Mesenchymal stem cell (in vitro differentiated cells and primary cell): ENCODE results near the gene GPR158.
A peak's percentile ranks its signal among the peaks of the same experiment; 100 is the strongest.

ENCODE experiments used
- DNase-seq: peaks from one replicate; pipeline ENCODE4 v3.0.0-alpha.2; 2013
- H2AFZ ChIP-seq: one replicate; pipeline ENCODE4 v1.6.1; 2013; ENCODE audit warnings: low read depth, mild to moderate bottlenecking, control low read depth, inconsistent platforms, low read length, moderate library complexity
- H2AK5ac ChIP-seq: 2 replicates; pipeline ENCODE4 v1.6.1; 2013; ENCODE audit warnings: low read length, moderate library complexity, mild to moderate bottlenecking, inconsistent platforms; ENCODE audit not compliant: severe bottlenecking
- H2BK120ac ChIP-seq: one replicate; pipeline ENCODE4 v1.6.1; 2013; ENCODE audit warnings: low read depth, mild to moderate bottlenecking, inconsistent platforms, low read length, moderate library complexity
- H2BK12ac ChIP-seq, 2 experiments: one replicate each; pipeline ENCODE4 v1.6.1; 2013; ENCODE audit warnings: inconsistent platforms in 2 of 2, low read length in 2 of 2, mild to moderate bottlenecking in 2 of 2, moderate library complexity in 2 of 2, control low read depth in 1 of 2
- H2BK15ac ChIP-seq: one replicate; pipeline ENCODE4 v1.6.1; 2013; ENCODE audit warnings: mild to moderate bottlenecking, low read depth, inconsistent platforms; ENCODE audit not compliant: poor library complexity, severe bottlenecking
- H2BK5ac ChIP-seq: 2 replicates; pipeline ENCODE4 v1.6.1; 2013; ENCODE audit warnings: low read depth, mild to moderate bottlenecking, low read length, control low read depth, inconsistent platforms; ENCODE audit not compliant: poor library complexity, severe bottlenecking
- H3K14ac ChIP-seq, 2 experiments: one replicate each; pipeline ENCODE4 v1.6.1; 2013; ENCODE audit warnings: inconsistent platforms in 2 of 2, low read length in 2 of 2, control low read depth in 1 of 2, mild to moderate bottlenecking in 1 of 2, moderate library complexity in 1 of 2
- H3K18ac ChIP-seq, 2 experiments: one replicate each; pipeline ENCODE4 v1.6.1; 2013; ENCODE audit warnings: inconsistent platforms in 2 of 2, low read length in 2 of 2, control low read depth in 1 of 2, low read depth in 1 of 2, mild to moderate bottlenecking in 1 of 2
- H3K23ac ChIP-seq, 2 experiments: one replicate each; pipeline ENCODE4 v1.6.1; 2013; ENCODE audit warnings: inconsistent platforms in 2 of 2, low read length in 2 of 2, mild to moderate bottlenecking in 2 of 2, moderate library complexity in 2 of 2, control low read depth in 1 of 2
- H3K27ac ChIP-seq: 2 replicates; pipeline ENCODE4 v1.5.1; 2013; ENCODE audit warnings: mild to moderate bottlenecking, moderate library complexity, low read length, control low read depth, inconsistent platforms; ENCODE audit not compliant: poor library complexity, severe bottlenecking
- H3K27me3 ChIP-seq, 2 experiments: 2 replicates each; pipeline versions ENCODE4 v1.6.1 to v1.7.0; 2013; ENCODE audit warnings: low read length in 2 of 2, mild to moderate bottlenecking in 2 of 2, moderate library complexity in 2 of 2, control low read depth in 1 of 2, inconsistent platforms in 1 of 2; ENCODE audit not compliant: control insufficient read depth in 1 of 2, insufficient read depth in 1 of 2
- H3K36me3 ChIP-seq, 2 experiments: 2 replicates each; pipeline versions ENCODE4 v1.6.1 to v1.7.0; 2013; ENCODE audit warnings: low read length in 2 of 2, control low read depth in 1 of 2, inconsistent platforms in 1 of 2, low read depth in 1 of 2, mild to moderate bottlenecking in 1 of 2; ENCODE audit not compliant: insufficient read depth in 2 of 2, control insufficient read depth in 1 of 2
- H3K4ac ChIP-seq, 2 experiments: one replicate each; pipeline ENCODE4 v1.6.1; 2013; ENCODE audit warnings: inconsistent platforms in 2 of 2, low read length in 2 of 2, mild to moderate bottlenecking in 2 of 2, moderate library complexity in 2 of 2, control low read depth in 1 of 2, low read depth in 1 of 2
- H3K4me1 ChIP-seq: 2 replicates; pipeline ENCODE4 v1.6.1; 2013; ENCODE audit warnings: low read depth, low read length, control low read depth; ENCODE audit not compliant: control insufficient read depth, insufficient read depth
- H3K4me2 ChIP-seq: 2 replicates; pipeline ENCODE4 v1.6.1; 2013; ENCODE audit warnings: low read length, mild to moderate bottlenecking, inconsistent platforms; ENCODE audit not compliant: poor library complexity, severe bottlenecking
- H3K4me3 ChIP-seq, 2 experiments: 2 replicates each; pipeline versions ENCODE4 v1.5.1 to v1.7.0; 2013; ENCODE audit warnings: low read length in 2 of 2, mild to moderate bottlenecking in 2 of 2, control low read depth in 1 of 2, low read depth in 1 of 2; ENCODE audit not compliant: insufficient read depth in 1 of 2
- H3K79me1 ChIP-seq: replicated peaks from 2 replicates; pipeline ENCODE4 v1.6.1; 2013; ENCODE audit warnings: mild to moderate bottlenecking, control low read depth, low read length, inconsistent platforms; ENCODE audit not compliant: poor library complexity, severe bottlenecking
- H3K9ac ChIP-seq: 2 replicates; pipeline ENCODE4 v1.7.0; 2013; ENCODE audit warnings: mild to moderate bottlenecking, low read length, moderate library complexity
- H3K9me3 ChIP-seq: 2 replicates; pipeline ENCODE4 v1.7.0; 2013; ENCODE audit warnings: mild to moderate bottlenecking, low read length; ENCODE audit not compliant: control insufficient read depth
- H4K8ac ChIP-seq: one replicate; pipeline ENCODE4 v1.6.1; 2013; ENCODE audit warnings: inconsistent platforms, mild to moderate bottlenecking, low read length, moderate library complexity
- H4K91ac ChIP-seq: one replicate; pipeline ENCODE4 v1.6.1; 2013; ENCODE audit warnings: mild to moderate bottlenecking, low read length, inconsistent platforms
- WGBS: methylation state at CpG from one replicate; pipeline ENCODE4 v1.1.7; 2013; ENCODE audit warnings: mixed read lengths; 5-methylcytosine and 5-hydroxymethylcytosine counted together

The GPR158 gene

DNA sequence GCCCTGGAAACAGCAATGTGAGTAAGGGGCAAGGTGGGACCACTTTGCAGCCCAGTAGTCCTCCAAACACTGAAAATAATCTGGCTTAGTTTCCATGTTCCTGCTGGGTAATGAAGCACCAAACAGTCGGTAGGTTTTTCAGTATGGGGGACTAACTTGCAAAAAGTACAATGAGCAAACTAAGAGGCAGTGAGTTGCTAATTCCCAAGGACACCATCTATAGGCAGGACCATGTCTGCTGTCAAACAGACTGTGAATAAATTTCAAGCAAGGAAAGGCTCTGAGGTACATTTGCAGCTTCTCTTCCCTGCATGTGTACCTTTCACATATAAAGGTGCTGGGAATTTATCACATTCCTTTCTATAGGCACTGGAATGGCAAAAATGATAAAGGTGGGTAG is 327.7 kb downstream of the GPR158 start:
- Histone ChIP-seq H3K18ac (no peak overlapping the region), H3K36me3 (no peaks in the 10 kb centered on the region), H3K4me3 (no peak overlapping the region), H2BK120ac (no peak overlapping the region), H3K79me1 (no peaks in the 10 kb centered on the region), H2BK15ac (no peak overlapping the region), H3K9ac (no peak overlapping the region), H3K9me3 (peaks cover 2% of the 10 kb centered on the region), H2BK5ac (no peak overlapping the region), H3K4me2 (no peak overlapping the region), H2BK12ac (no peak overlapping the region), H2AK5ac (no peak overlapping the region), H4K91ac (no peak overlapping the region), H4K8ac (no peak overlapping the region), H3K23ac (no peak overlapping the region), H3K4me1 (no peaks in the 10 kb centered on the region), H3K27me3 (no peaks in the 10 kb centered on the region), H3K4ac (no peak overlapping the region), H3K27ac (no peak overlapping the region), H2AFZ (no peak overlapping the region), H3K14ac (no peak overlapping the region)
- no peak for DNase-seq
- WGBS = 67% methylated on average over 1 of the region's 1 CpG

DNA sequence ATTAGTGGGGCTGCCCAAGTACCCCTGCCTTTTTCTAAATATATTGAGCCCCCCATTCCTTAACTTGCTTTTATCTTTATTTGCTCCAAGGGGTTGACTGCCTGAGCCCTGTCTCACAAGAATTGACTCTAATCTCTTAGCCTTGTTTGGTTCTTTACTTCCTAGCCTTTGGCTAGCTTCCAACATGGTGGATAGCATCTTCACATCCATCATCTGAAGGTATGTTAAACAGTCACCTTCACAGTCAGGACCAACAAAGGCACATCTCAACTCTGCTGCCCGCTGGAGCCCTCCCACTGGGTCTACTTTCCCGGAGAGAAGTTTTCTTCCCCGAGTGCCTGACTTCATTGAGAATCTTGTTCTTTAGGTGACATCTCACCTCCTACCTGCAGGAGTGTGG is 329.5 kb downstream of the GPR158 start:
- Histone ChIP-seq H3K27me3 (no peaks in the 10 kb centered on the region), H3K36me3 (no peaks in the 10 kb centered on the region), H3K4me1 (no peaks in the 10 kb centered on the region), H3K23ac (no peak overlapping the region), H3K9ac (no peak overlapping the region), H3K4me3 (no peak overlapping the region), H2BK5ac (no peak overlapping the region), H3K27ac (no peak overlapping the region), H2BK15ac (no peak overlapping the region), H3K9me3 (peaks cover 2% of the 10 kb centered on the region), H3K4me2 (no peak overlapping the region), H3K14ac (no peak overlapping the region), H2BK12ac (no peak overlapping the region), H2BK120ac (no peak overlapping the region), H3K79me1 (no peaks in the 10 kb centered on the region), H2AFZ (no peak overlapping the region), H2AK5ac (no peak overlapping the region), H4K8ac (no peak overlapping the region), H3K4ac (no peak overlapping the region), H4K91ac (no peak overlapping the region), H3K18ac (no peak overlapping the region)
- no peak for DNase-seq
- 88% methylated on average over 3 of the region's 3 CpGs for WGBS

DNA sequence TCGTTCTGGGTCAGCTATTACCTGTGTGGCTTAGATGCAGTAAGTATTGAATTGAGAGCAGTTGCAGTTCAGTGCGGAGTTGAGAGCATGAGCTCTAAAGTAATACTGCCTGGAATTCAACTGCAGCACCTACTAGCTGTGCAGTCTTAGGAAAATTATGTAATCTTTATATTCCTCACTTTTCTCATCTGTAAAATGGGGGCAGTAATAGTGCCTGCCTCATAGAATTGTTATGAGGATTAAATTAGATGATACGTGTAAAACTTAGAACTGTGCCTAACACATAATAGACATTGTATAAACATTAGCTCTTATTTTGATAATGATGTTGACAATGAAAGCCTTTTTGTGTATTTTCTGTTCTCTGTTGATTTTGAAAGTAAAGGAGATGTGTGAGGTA is 330.0 kb downstream of the GPR158 start:
- no peak overlapping the region for H3K14ac ChIP-seq
- H2BK120ac ChIP-seq = no peak overlapping the region
- H4K8ac ChIP-seq = no peak overlapping the region
- H3K27me3 ChIP-seq = no peaks in the 10 kb centered on the region
- no peak overlapping the region for H3K9ac ChIP-seq
- no peak overlapping the region for H3K27ac ChIP-seq
- no peak overlapping the region for H3K4me2 ChIP-seq
- H2AFZ ChIP-seq = no peak overlapping the region
- no peak overlapping the region for H3K4me3 ChIP-seq
- H3K9me3 ChIP-seq = no peaks in the 10 kb centered on the region
- no peaks in the 10 kb centered on the region for H3K4me1 ChIP-seq
- H4K91ac ChIP-seq = no peak overlapping the region
- 98% methylated on average over 2 of the region's 3 CpGs for WGBS
- H3K4ac ChIP-seq = no peak overlapping the region
- H2BK15ac ChIP-seq = no peak overlapping the region
- H3K18ac ChIP-seq = no peak overlapping the region
- DNase-seq = no peak
- no peaks in the 10 kb centered on the region for H3K79me1 ChIP-seq
- H3K23ac ChIP-seq = no peak overlapping the region
- no peak overlapping the region for H2BK5ac ChIP-seq
- no peak overlapping the region for H2BK12ac ChIP-seq
- H2AK5ac ChIP-seq = no peak overlapping the region
- H3K36me3 ChIP-seq = no peaks in the 10 kb centered on the region

DNA sequence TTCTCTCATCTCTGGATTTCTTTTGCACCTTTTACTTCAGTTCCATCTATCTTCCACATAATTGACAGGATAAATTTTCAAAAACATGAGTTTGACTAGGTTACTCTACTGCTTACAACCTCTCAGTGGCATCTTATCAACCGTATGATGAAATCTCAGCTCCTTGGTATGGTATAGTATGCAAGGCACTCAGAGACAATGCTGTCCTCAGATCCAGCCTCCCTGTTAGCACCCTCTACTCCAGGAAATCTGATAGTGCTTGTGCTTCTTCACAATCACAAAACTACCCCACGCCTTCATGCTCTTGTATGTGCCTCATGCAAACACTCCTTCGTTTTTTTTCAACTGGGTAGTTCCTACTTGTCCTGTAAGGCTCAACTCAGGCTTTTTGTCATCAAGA is 330.7 kb downstream of the GPR158 start:
- Histone ChIP-seq H3K18ac (no peak overlapping the region), H2BK5ac (no peak overlapping the region), H4K8ac (no peak overlapping the region), H3K14ac (no peak overlapping the region), H3K9me3 (no peaks in the 10 kb centered on the region), H3K79me1 (no peaks in the 10 kb centered on the region), H3K23ac (no peak overlapping the region), H2BK15ac (no peak overlapping the region), H2AFZ (no peak overlapping the region), H3K9ac (no peak overlapping the region), H2BK120ac (no peak overlapping the region), H3K4ac (no peak overlapping the region), H4K91ac (peak overlapping the region; percentile 14), H3K4me3 (no peak overlapping the region), H3K4me2 (no peak overlapping the region), H3K36me3 (no peaks in the 10 kb centered on the region), H3K4me1 (no peaks in the 10 kb centered on the region), H2AK5ac (no peak overlapping the region), H3K27ac (no peak overlapping the region), H3K27me3 (no peaks in the 10 kb centered on the region), H2BK12ac (no peak overlapping the region)
- DNase-seq = no peak
- 76% methylated on average over 3 of the region's 3 CpGs for WGBS
